NCI-H526 treated with DMSO at 0.1 percent for 48 hours (cell line): ENCODE data around the gene SSBP1.
"Not testable (repeated sequence)": the region's sequence is repeated elsewhere in the genome, so short reads cannot be mapped to it uniquely, and the experiment has no call there.

Experiments
- DNase-seq: peaks from one replicate; lab custom pipeline; 2025; lab: John Stamatoyannopoulos, UW

Gene SSBP1

GRCh38 chr7:141737836-141738591, at the start of gene SSBP1:
Gene SSBP1, plus strand, starts transcription at chr7:141738358. Its CDS starts 809 bp downstream, at chr7:141739167.
- DNase-seq: peak; percentile 99

GRCh38 chr7:141689072-141689825, 48.9 kb upstream of the SSBP1 start:
- DNase-seq: not testable (repeated sequence)

GRCh38 chr7:141691540-141691939, 46.6 kb upstream of the SSBP1 start:
- no peak for DNase-seq

- DNase-seq: no peak
These were observed 46.2 kb upstream of the SSBP1 start for GRCh38 chr7:141691961-141692360.

- DNase-seq: no peak
These were observed 45.1 kb upstream of the SSBP1 start for GRCh38 chr7:141693082-141693481.

- peak; percentile 22 for DNase-seq
These were observed 42.3 kb upstream of the SSBP1 start for GRCh38 chr7:141695803-141696289.

GRCh38 chr7:141696348-141696747, 41.8 kb upstream of the SSBP1 start:
- DNase-seq: no peak

GRCh38 chr7:141697211-141697871, 40.8 kb upstream of the SSBP1 start:
- peak; percentile 45 for DNase-seq

- DNase-seq: peak; percentile 16
These were observed 39.7 kb upstream of the SSBP1 start for GRCh38 chr7:141698247-141699015.

GRCh38 chr7:141699860-141700259, 38.3 kb upstream of the SSBP1 start:
- no peak for DNase-seq

- DNase-seq: no peak
These were observed 37.8 kb upstream of the SSBP1 start for GRCh38 chr7:141700296-141700847.

GRCh38 chr7:141700848-141701371, 37.2 kb upstream of the SSBP1 start:
- DNase-seq: peak; percentile 34

GRCh38 chr7:141701489-141702046, 36.6 kb upstream of the SSBP1 start:
- DNase-seq: peak; percentile 46

- DNase-seq: peak; percentile 65
These were observed 36.1 kb upstream of the SSBP1 start, which contains the start of gene DENND11 for GRCh38 chr7:141702047-141702567. Gene DENND11, minus strand, starts transcription at chr7:141702166. Its CDS starts 13 bp downstream, at chr7:141702153.

- DNase-seq: no peak
These were observed 35.3 kb upstream of the SSBP1 start for GRCh38 chr7:141702892-141703291.

GRCh38 chr7:141704112-141704511, 34.0 kb upstream of the SSBP1 start:
- DNase-seq: no peak

- DNase-seq: no peak
These were observed 33.4 kb upstream of the SSBP1 start for GRCh38 chr7:141704741-141705140.

- DNase-seq: no peak
These were observed 31.7 kb upstream of the SSBP1 start for GRCh38 chr7:141706239-141707064.

GRCh38 chr7:141708351-141708750, 29.8 kb upstream of the SSBP1 start, which contains the start of gene WEE2:
Gene WEE2, plus strand, starts transcription at chr7:141708353. Its CDS starts 406 bp downstream, at chr7:141708759.
- no peak for DNase-seq
